ENCODE measurements around the gene SEMA5B. TPM values are rescaled to one million over a fixed set of nuclear protein-coding genes. Genes with fewer than 3 reads are reported as not detected.

SEMA5B gene
- polyA plus RNA-seq, 1 of the 3 experiments (the other 2 are of a cell fraction), result 0.43 TPM

DNA sequence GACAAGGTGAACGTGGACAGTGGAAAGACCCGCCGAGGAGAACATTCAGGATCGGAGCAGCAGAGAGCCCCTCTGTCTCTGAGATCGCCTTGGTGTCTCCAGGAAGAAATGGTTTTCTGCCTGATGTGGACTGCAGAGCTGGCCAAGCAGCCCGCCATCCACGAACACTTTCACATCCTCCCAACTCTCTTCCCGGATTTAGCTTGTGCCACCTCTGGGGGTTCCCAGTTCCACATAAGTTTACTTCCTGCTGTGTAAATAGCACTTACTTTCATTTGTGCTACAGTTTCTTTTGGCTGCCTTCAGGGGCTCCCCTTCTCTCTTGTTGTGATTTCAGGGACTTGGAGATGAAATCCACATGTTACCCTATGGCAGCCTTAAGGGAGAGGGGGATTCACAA, 48.4 kb downstream of the SEMA5B start (continued):
- TF ChIP-seq ELF1 (IDR thresholded peaks at IDR 0.05) (no peak), RAD21 (IDR thresholded peaks at IDR 0.05; ENCODE audit: low read length) (no peak), GATA2 (CRISPR knock-in tag; IDR thresholded peaks at IDR 0.05) (no peak), MEF2A (IDR thresholded peaks at IDR 0.05; ENCODE audit: borderline replicate concordance, low read depth) (no peak), SIN3A (IDR thresholded peaks at IDR 0.05; ENCODE audit: borderline replicate concordance, low read depth, low read length) (no peak), FOXJ3 (CRISPR knock-in tag; IDR thresholded peaks at IDR 0.05) (no peak), NRF1 (IDR thresholded peaks at IDR 0.05; ENCODE audit: low read depth, low read length) (no peak)
- TF ChIP-seq, protein P1, sequence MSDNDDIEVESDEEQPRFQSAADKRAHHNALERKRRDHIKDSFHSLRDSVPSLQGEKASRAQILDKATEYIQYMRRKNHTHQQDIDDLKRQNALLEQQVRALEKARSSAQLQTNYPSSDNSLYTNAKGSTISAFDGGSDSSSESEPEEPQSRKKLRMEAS (IDR thresholded peaks at IDR 0.05; ENCODE audit: low read depth), result no peak

DNA sequence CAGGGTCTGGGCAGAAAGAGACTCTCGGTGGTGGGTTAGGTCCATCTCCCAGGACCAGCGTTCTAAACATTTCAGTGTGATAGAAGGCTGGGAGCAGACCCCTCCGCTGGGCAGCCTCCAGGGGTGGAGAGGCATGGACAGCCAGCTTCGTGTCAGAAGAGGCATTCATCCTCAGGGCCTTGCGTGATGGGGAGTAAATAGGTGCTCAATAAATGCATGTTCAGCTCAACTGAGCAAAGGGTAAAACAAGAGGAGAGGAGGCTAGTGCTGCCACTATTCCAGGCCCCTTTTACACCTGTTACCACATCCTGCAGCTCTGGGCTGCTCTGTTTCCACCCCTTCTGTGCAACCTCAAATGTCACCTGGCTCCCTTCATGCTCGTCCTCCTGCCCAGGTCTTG, 49.0 kb downstream of the SEMA5B start:
- Histone ChIP-seq H3K4me1 (ENCODE audit: control insufficient read depth in 1 of 2, insufficient read depth in 2 of 2, low read depth in 1 of 2, low read length in 1 of 2) (peaks cover 46 to 47% of the 10 kb centered on the region in 2 experiments), H3K4me2 (peak overlapping the region; percentile 66; the same call in 1 of the 2 replicates), H3K9me2 (no peaks in the 10 kb centered on the region), H3K27ac (ENCODE audit: low read depth in 2 of 2, low read length in 1 of 2) (peak overlapping the region in 1 of 2 experiments; percentile 78; a peak in 2 of 4 replicates), H4K20me1 (ENCODE audit: insufficient read depth) (no peaks in the 10 kb centered on the region), H3K27me3 (ENCODE audit: insufficient read depth) (no peaks in the 10 kb centered on the region), H3K36me3 (replicated peaks in 1 of 2; ENCODE audit: control insufficient read depth in 1 of 2, insufficient read depth in 2 of 2, low read length in 1 of 2) (no peaks in the 10 kb centered on the region), H2AFZ (ENCODE audit: low read depth) (0 out of 2 replicates have a peak overlapping the region, but pooled peaks have one; percentile 35), H3K4me3 (ENCODE audit: low read depth in 2 of 2, low read length in 1 of 2) (no peak overlapping the region), H3K9ac (peak overlapping the region; percentile 30; the same call in 1 of the 2 replicates), H3K79me2 (ENCODE audit: insufficient read depth) (no peaks in the 10 kb centered on the region), H3F3A (replicated peaks; ENCODE audit: insufficient read depth) (peaks cover 24% of the 10 kb centered on the region), H3K9me3 (no peaks in the 10 kb centered on the region)
- ChIA-PET POLR2A (no interaction called here), CTCF (interaction anchor here (0.7 to 2.1 kb wide), 9 partner anchors 9 to 50 kb away, joined by 3 to 12 read pairs (median 3); partner anchors contain the start of gene SEMA5B)
- 91% methylated on average over 6 of the region's 6 CpGs for WGBS (ENCODE audit: low lambda C conversion rate)
- no peak for TF ChIP-seq NRF1 (IDR thresholded peaks at IDR 0.05; ENCODE audit: low read depth, low read length)
- TF ChIP-seq, protein P2, sequence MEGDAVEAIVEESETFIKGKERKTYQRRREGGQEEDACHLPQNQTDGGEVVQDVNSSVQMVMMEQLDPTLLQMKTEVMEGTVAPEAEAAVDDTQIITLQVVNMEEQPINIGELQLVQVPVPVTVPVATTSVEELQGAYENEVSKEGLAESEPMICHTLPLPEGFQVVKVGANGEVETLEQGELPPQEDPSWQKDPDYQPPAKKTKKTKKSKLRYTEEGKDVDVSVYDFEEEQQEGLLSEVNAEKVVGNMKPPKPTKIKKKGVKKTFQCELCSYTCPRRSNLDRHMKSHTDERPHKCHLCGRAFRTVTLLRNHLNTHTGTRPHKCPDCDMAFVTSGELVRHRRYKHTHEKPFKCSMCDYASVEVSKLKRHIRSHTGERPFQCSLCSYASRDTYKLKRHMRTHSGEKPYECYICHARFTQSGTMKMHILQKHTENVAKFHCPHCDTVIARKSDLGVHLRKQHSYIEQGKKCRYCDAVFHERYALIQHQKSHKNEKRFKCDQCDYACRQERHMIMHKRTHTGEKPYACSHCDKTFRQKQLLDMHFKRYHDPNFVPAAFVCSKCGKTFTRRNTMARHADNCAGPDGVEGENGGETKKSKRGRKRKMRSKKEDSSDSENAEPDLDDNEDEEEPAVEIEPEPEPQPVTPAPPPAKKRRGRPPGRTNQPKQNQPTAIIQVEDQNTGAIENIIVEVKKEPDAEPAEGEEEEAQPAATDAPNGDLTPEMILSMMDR (IDR thresholded peaks at IDR 0.05), result no peak
- TF ChIP-seq SIN3A (IDR thresholded peaks at IDR 0.05; ENCODE audit: borderline replicate concordance, low read depth, low read length), result no peak
- no peak for TF ChIP-seq TEAD4 (IDR thresholded peaks at IDR 0.05; ENCODE audit: borderline replicate concordance, insufficient read depth)
- TF ChIP-seq TAF1 (IDR thresholded peaks at IDR 0.05; ENCODE audit: borderline replicate concordance, low read depth, low read length), result no peak
- TF ChIP-seq FOXM1 (IDR thresholded peaks at IDR 0.05; ENCODE audit: low read depth), result no peak
- no peak for TF ChIP-seq TCF12 (IDR thresholded peaks at IDR 0.05)
- TF ChIP-seq NFIC (IDR thresholded peaks at IDR 0.05; ENCODE audit: borderline replicate concordance), result no peak
- TF ChIP-seq SMC3 (IDR thresholded peaks at IDR 0.05; ENCODE audit: low read depth, low read length), result no peak
- no peak for DNase-seq
